ENCODE measurements around the gene FAM89B.

DNA sequence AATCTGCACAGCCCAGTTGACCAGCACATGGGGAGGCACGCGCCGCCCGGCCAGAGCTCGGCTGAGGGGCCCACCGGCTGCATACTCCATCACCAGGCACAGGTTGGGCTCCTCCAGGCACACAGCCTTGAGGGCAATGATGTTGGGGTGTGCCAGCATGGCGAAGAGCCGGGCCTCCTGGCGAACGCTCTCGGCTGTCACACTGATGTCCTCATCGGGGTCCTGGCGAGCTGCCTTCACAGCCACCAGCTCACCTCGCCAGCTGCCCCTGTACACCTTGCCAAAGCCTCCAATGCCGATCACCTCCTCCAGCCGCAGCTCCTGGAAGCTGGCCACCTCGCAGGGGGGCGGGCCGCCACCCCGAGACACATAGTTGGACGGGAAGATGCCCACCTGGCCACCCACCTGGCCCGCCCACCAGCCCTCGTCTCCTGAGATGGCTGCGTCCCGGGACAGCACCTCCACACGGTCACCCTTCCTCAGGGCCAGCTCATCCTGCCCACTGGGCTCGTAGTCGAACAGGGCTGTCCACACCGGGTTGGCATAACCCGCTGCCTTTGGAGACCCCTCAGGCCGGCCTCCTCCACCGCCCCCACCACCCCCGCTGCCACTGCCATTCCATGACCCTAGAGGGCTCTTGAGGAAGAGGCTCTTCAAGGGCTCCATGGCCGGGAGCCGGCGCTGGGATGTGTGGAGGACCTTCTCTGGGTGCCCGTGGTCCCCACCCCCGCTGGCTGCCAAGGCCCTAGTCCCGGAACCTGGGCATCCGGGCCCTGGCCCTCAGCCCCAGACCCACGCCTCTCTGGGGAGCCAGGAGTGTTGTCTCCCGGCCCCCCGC lies 41.0 kb downstream of the FAM89B start:
- no peak for TF ChIP-seq CTCF (IDR thresholded peaks at IDR 0.05)
- TF ChIP-seq POLR2A (IDR thresholded peaks at IDR 0.05) = no peak

Measured in vagina (tissue), 2 donors.